Mucosa of gallbladder (tissue), 1 donor: Measurements from ENCODE around the gene SELENBP1. TPM values are rescaled to one million over a fixed set of nuclear protein-coding genes. Genes with fewer than 3 reads are reported as not detected.

Experiments
- DNase-seq: peaks from one replicate; pipeline ENCODE4 v3.0.0-alpha.2; 2020; ENCODE audit warnings: low spot score
- total RNA-seq: library from RNA; stranded (reverse); gene quantifications from one replicate; pipeline ENCODE4 v1.2.1, GENCODE V29; 2021
- donor health status: DM: no; HTN: no; CAD: no.

SELENBP1 gene
- total RNA-seq, 1 donor from 2014 or later = 180 TPM

- no peak for DNase-seq
Observed at GRCh38 chr1:151344291-151344690, 28.2 kb downstream of the SELENBP1 start.

GRCh38 chr1:151343587-151343986 is 28.9 kb downstream of the SELENBP1 start:
- DNase-seq = no peak

- DNase-seq = no peak
Observed at GRCh38 chr1:151342569-151342968, 29.9 kb downstream of the SELENBP1 start.

- DNase-seq = no peak
Observed at GRCh38 chr1:151342021-151342420, 30.5 kb downstream of the SELENBP1 start.

GRCh38 chr1:151340870-151341754 is 31.4 kb downstream of the SELENBP1 start:
- peak; percentile 66 for DNase-seq

GRCh38 chr1:151336556-151336955 is 35.9 kb downstream of the SELENBP1 start:
- no peak for DNase-seq

GRCh38 chr1:151334822-151335221 is 37.7 kb downstream of the SELENBP1 start:
- no peak for DNase-seq

GRCh38 chr1:151327903-151328674 is 44.4 kb downstream of the SELENBP1 start:
- no peak for DNase-seq

- peak; percentile 97 for DNase-seq
Observed at GRCh38 chr1:151327223-151327902, 45.1 kb downstream of the SELENBP1 start, which contains the start of gene PI4KB. Gene PI4KB (minus strand): TSS chr1:151327416. CDS start chr1:151316481, 10,935 bp downstream.

- DNase-seq = peak; percentile 43
Observed at GRCh38 chr1:151326619-151327222, 45.8 kb downstream of the SELENBP1 start.

- DNase-seq = no peak
Observed at GRCh38 chr1:151325646-151326429, 46.7 kb downstream of the SELENBP1 start.

GRCh38 chr1:151325231-151325630 is 47.3 kb downstream of the SELENBP1 start:
- no peak for DNase-seq

GRCh38 chr1:151324390-151324930 is 48.0 kb downstream of the SELENBP1 start:
- DNase-seq = no peak

- no peak for DNase-seq
Observed at GRCh38 chr1:151318975-151319374, 53.5 kb downstream of the SELENBP1 start.

GRCh38 chr1:151315565-151316235 is 56.8 kb downstream of the SELENBP1 start:
- no peak for DNase-seq

Other genes with a start within 250 kb of the SELENBP1 start
- gene SEMA6C, start 226.1 kb downstream of the SELENBP1 start, total RNA-seq = 9.1 TPM
- 4.6 TPM for gene TNFAIP8L2, start 216.1 kb downstream of the SELENBP1 start, total RNA-seq
- gene LYSMD1, start 206.8 kb downstream of the SELENBP1 start, total RNA-seq = 11.5 TPM
- gene SCNM1, start 206.6 kb downstream of the SELENBP1 start, total RNA-seq = 36.4 TPM
- gene TMOD4, start 196.7 kb downstream of the SELENBP1 start, total RNA-seq = 0.78 TPM
- 43.8 TPM for gene VPS72, start 182.5 kb downstream of the SELENBP1 start, total RNA-seq
- gene PIP5K1A, start 174.2 kb downstream of the SELENBP1 start, total RNA-seq = 41.8 TPM
- 125 TPM for gene PSMD4, start 118.0 kb downstream of the SELENBP1 start, total RNA-seq
- 40.4 TPM for gene ZNF687, start 90.4 kb downstream of the SELENBP1 start, total RNA-seq
- gene PI4KB, start 45.3 kb downstream of the SELENBP1 start, total RNA-seq = 71.4 TPM
- 50.9 TPM for gene RFX5, start 25.5 kb downstream of the SELENBP1 start, total RNA-seq
- gene PSMB4, start 26.9 kb upstream of the SELENBP1 start, total RNA-seq = 195 TPM
- gene POGZ, start 86.8 kb upstream of the SELENBP1 start, total RNA-seq = 108 TPM
- gene CGN, start 138.7 kb upstream of the SELENBP1 start, total RNA-seq = 91.9 TPM
- 16.5 TPM for gene TUFT1, start 167.6 kb upstream of the SELENBP1 start, total RNA-seq
- gene SNX27, start 239.3 kb upstream of the SELENBP1 start, total RNA-seq = 58.3 TPM